NCI-H345 treated with DMSO at 0.1 percent for 48 hours (cell line): ENCODE measurements around the gene ALG13.
"Not testable (repeated sequence)": the region's sequence is repeated elsewhere in the genome, so short reads cannot be mapped to it uniquely, and the experiment has no call there.

ENCODE experiments used
- DNase-seq: peaks from one replicate; lab custom pipeline; 2025; ENCODE audit not compliant: unreplicated experiment; lab: John Stamatoyannopoulos, UW

Gene ALG13

DNA sequence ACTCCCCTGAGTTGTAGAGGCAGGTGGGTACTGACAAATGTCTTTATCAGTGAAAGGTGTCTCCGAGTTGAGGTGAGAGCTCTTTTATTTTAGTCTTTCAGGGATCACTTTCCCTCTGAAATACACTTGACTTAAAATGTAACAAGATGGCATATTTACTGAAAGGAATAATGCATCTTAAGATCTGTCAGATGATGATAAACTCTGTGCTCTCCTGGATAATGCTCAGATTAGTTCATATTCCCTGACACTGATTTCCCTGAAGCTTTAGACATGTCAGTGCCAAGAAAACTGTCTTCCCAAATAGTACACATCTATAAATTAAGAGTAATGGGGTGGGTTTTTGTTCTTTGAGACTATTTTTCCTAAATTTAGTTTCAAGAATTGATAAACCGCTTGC is 75.5 kb downstream of the ALG13 start:
- no peak for DNase-seq

DNA sequence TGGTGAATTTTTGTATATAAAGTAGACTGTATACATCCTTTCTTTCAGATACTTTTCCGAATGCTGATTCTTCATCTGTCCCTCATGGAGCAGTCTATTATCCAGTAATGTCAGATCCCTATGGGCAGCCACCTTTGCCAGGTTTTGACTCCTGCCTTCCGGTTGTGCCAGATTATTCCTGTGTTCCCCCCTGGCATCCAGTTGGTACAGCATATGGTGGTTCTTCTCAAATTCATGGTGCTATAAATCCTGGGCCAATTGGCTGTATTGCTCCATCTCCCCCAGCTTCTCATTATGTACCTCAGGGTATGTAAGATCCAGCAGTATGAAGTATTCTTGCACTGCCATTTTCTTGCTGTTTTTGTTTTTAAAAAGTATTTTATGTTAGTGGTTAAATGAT is 78.7 kb downstream of the ALG13 start:
- DNase-seq: no peak

GRCh38 chrX:111761578-111762135 is 80.7 kb downstream of the ALG13 start:
- no peak for DNase-seq

GRCh38 chrX:111778591-111778990 is 97.6 kb downstream of the ALG13 start:
- no peak for DNase-seq

- DNase-seq: no peak
Observed at GRCh38 chrX:111779582-111779981, 98.6 kb downstream of the ALG13 start.

- DNase-seq: no peak
Observed at GRCh38 chrX:111784667-111785066, 103.7 kb downstream of the ALG13 start.

GRCh38 chrX:111790054-111790453 is 109.1 kb downstream of the ALG13 start:
- not testable (repeated sequence) for DNase-seq
